ENCODE results near the gene CD96.

The CD96 gene

GRCh38 chr3:111566844-111567243, 24.8 kb downstream of the CD96 start:
- DNase-seq (ENCODE audit: low read depth), result no peak

- no peak for DNase-seq (ENCODE audit: low read depth)
These were observed 26.4 kb downstream of the CD96 start for GRCh38 chr3:111568355-111568754.

DNA sequence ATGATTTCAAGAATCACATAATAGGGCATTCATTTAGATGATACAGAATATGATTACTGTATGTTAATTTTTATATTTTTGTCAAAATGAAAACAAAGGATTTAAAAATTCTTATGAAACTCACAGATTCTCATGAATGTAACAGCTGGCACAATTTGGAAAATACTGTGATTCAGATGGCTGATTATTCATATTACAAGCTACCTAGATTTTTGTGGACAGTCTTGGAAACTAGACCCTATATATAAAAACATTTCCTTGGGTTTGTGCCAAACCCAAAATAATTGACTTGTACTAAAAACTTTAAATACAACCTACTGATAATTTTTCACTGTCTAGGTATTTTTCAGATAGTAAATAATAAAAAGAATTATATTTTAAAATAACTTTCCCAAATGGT, 26.9 kb downstream of the CD96 start:
- DNase-seq (ENCODE audit: low read depth), result no peak

- no peak for DNase-seq (ENCODE audit: low read depth)
These were observed 28.5 kb downstream of the CD96 start for GRCh38 chr3:111570404-111571030.

DNA sequence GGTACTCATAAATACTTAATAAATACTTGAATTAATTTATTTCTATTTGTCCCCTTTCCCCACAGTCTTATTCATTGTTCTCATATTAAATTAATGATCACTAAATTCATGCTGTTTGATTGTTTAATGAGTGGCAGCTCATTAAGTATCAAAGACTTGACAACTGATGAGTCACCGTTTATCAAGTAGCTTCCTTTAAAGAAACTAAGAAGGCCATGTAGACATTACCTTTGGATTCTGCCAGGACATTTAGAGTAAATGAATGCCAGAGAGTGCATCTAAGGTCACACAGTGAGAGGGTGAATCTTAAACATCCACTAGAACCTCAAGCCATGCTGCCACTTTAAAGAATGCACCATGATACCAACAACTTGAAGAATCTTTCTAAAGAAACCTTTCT, 29.3 kb downstream of the CD96 start:
- no peak for DNase-seq (ENCODE audit: low read depth)

GRCh38 chr3:111571907-111572460, 30.0 kb downstream of the CD96 start:
- DNase-seq (ENCODE audit: low read depth), result no peak

DNA sequence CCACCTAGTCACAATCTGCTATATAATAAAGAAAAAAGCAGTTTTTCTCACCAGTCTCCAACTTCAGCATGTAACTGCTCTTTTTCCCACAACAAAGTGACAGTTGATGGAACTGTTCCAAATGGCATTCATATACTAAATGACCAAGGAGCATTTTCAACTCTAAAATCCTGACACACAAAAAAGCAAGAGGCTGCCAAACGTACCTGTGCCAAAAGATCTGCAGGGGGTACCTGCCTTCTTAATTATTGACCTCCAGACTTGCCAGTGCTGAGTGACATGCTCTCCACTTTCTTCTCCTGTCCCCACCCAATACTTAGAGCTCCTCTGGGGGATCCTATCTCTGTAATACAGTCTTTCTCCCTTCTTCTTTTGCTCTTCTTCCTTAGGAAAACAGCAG, 35.1 kb downstream of the CD96 start:
- DNase-seq (ENCODE audit: low read depth), result no peak

DNA sequence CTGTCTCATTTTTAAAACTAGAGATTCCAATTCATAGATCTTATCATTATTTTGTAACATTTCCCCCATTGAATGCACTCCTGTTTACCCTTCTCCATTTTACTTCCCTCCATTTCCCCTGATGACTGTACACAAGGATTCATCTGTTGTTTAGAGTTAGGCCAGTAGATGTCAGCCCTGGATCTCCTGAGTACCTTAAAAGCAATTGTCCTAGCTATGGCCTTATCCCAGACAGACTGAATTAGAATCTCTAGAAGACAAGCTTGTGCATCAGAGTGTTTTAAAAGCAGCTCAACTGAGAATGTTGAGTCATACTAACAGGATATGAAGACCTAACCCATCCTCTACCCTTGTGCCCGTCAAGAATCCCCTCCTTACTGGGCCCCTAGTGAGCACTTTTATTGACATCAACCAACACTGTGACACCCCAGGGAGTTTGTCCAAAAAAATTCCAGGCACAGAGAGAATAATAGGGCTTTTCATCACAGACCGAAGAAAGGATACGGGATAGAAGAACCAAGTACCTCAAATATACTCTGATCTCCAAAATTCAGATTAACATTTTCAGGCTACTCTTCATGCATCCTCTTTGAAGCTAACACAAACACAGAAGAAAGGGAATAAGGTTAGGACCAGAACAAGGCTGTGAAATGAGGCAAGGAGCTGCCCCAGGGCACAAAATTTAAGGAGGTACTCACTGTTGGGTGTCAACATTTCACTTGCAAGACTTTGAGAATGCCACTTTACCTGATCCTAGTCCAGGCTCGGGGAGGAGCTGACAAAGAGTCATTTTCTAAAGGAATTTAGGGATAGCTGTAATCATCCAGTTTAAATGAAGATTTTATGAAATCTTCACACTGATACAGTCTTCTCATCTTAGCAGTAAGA, 36.0 kb downstream of the CD96 start:
- no peak for DNase-seq (ENCODE audit: low read depth)

GRCh38 chr3:111578867-111579266, 36.9 kb downstream of the CD96 start:
- DNase-seq (ENCODE audit: low read depth), result no peak

DNA sequence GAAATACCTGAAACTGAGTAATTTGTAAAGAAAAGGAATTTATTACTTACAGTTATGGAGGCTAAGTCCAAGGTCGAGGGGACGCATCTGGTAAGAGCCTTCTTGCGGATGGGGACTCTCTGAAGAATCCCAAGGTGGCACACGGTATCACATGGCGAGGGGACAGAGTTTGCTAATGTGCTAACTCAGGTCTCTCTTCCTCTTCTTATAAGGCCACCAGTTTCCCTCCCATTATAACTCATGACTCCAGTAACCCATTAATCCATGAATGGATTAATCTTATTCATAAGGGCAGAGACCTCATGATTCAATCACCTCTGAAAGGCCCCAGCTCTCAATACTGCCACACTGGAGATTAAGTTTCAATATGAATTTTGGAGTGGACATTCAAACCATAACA, 37.5 kb downstream of the CD96 start:
- DNase-seq (ENCODE audit: low read depth), result no peak

DNA sequence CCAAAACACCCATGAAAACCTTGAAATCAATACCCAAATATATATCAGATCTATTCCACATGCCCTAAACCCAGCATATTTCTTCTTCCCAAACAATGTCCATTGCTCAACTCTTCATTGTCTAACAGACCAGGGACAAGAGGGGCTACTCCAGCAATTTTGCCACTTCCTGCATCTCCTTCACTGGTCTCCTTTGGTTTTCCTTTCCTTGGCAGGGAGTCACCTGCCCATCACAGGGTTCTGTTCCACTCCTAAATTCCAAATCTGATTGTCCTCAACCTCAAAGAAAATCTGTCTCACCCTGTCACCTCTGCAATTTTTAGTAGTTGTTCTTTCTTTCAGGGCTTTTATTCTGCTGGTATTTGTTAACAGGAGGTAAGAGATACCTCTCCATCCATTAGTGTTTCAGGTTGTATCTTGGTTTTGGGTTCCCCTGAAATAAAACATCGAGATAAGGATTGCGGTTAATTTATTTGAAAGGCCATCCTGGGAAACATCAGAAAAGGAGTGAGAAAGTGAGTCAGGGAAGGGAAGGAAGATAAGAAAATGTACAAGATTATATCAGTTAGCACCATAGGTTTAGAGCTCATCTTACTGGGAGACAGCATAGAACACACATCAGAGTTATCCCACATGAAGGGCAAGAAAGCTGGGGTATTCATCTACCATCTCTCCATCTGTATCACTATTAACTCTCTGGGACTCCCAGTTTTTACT, 39.6 kb downstream of the CD96 start:
- DNase-seq (ENCODE audit: low read depth), result no peak

DNA sequence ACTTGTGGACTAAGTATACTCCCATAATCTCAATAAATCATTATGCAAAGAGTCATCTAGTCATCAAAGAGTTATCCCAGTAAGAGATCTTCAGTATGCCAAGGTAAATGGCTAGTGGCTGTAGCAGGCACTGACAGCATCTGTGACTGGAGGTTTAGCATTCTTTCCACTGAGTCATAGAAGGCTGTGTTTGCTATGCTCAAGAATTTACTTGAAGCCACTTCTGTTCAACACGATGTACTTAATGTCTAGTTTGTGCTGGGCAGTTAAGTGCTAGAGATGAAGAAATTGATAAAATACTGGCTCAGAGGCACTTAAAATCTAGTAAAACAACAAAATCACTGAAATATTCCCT, 40.1 kb downstream of the CD96 start:
- no peak for DNase-seq (ENCODE audit: low read depth)

DNA sequence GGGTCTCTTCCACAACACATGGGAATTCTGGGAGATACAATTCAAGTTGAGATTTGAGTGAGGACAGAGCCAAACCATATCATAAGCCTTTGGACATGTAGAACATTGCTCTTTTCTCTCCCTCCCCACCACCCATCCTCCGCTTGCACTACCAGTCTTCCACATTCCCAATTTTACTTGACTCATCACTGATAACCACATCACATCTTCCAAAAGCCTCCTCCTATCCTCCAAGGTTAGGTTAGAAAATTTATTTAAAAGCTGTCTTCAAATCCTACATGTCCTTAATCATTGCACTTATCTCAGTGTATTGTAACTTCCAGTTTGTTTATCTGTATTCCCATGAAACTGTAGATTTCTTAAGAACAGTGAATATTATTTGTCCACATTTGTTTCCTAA, 42.7 kb downstream of the CD96 start:
- no peak for DNase-seq (ENCODE audit: low read depth)

DNA sequence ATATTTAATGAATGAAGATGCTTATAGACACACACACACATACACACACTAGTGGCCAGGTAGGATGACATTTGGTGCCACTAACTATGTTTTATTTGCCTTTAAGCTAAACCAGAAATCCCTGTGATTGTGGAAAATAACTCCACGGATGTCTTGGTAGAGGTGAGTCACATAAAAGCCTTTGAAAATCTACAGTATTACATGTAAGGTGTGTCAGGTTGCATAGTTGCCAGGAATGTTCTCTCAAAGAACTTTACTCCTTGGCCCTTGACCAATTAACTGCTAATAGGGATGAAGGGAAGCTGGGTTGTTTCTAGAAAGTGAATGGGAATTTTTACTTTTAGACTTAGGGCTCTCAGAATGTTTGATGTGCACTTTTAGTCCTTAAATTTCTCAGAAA, 43.2 kb downstream of the CD96 start:
- DNase-seq (ENCODE audit: low read depth), result no peak

GRCh38 chr3:111588527-111588926, 46.5 kb downstream of the CD96 start:
- DNase-seq (ENCODE audit: low read depth), result no peak

GRCh38 chr3:111589303-111590142, 47.5 kb downstream of the CD96 start:
- no peak for DNase-seq (ENCODE audit: low read depth)

GRCh38 chr3:111590143-111590491, 48.1 kb downstream of the CD96 start:
- DNase-seq (ENCODE audit: low read depth), result no peak

- no peak for DNase-seq (ENCODE audit: low read depth)
These were observed 49.6 kb downstream of the CD96 start for GRCh38 chr3:111591555-111591954.

DNA sequence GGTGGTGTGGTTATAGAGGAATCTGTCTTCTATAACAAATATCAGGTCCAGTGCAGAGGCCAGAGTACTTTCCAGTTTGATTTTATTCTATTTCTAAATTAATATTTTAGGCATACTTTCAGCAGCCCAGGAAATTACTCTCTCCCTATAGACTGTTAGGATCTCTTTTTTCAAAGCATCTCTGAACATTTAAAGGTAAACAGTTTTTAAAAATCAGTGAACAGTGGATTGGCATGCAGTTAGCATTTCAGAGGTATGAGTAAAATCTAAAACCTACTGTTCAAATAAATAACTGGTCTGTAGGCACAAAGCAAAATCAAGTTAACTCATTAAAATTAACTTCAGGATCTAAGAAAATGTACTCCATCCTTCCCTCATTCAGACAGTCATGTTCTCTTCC, 50.1 kb downstream of the CD96 start:
- no peak for DNase-seq (ENCODE audit: low read depth)

GRCh38 chr3:111592936-111593335, 50.9 kb downstream of the CD96 start:
- DNase-seq (ENCODE audit: low read depth), result no peak

DNA sequence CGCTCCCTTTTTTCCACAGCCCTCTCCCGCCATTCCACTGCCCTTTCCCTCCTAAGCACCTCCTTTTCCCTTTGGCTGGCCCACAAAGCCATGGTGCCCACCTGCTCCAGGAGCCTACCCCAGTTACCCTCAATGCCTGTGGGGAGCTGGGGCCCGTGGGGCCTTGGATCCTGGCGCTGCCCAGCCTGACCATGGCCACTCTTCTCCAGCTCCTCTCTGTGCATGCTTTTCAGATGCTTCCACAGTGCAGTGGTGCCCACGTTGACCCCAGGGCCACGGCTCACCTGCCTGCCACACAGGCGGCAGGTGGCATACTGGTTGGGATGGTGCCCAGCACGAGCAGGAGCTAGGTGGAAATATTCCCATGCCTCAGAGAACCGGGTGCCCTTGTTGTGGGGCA, 51.7 kb downstream of the CD96 start:
- DNase-seq (ENCODE audit: low read depth), result no peak

DNA sequence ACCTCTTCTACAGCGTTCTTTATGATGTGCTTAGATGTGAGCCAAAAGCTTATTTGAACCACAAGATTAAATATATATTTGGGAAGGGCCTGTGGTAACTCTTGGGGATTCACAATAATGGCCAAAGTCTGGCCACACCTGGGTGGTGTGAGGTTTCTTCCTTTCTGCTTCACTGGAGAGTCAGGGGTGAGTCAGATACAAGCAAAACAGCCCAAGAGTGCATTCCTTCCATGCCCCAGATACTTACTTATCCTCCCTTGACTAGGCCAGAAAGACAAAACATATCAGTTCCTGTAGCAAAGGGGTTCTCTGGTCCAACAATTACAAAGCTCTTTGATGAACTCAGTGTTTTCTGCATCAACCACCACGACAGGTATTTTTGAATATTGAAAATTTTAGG, 52.2 kb downstream of the CD96 start:
- no peak for DNase-seq (ENCODE audit: low read depth)
